SW 1271 (cell line): Measurements from ENCODE around the gene HHAT.

ENCODE experiments used
- DNase-seq, 2 experiments: peaks; one replicate each; lab custom pipeline; 2025; lab: John Stamatoyannopoulos, UW

Gene HHAT

DNA sequence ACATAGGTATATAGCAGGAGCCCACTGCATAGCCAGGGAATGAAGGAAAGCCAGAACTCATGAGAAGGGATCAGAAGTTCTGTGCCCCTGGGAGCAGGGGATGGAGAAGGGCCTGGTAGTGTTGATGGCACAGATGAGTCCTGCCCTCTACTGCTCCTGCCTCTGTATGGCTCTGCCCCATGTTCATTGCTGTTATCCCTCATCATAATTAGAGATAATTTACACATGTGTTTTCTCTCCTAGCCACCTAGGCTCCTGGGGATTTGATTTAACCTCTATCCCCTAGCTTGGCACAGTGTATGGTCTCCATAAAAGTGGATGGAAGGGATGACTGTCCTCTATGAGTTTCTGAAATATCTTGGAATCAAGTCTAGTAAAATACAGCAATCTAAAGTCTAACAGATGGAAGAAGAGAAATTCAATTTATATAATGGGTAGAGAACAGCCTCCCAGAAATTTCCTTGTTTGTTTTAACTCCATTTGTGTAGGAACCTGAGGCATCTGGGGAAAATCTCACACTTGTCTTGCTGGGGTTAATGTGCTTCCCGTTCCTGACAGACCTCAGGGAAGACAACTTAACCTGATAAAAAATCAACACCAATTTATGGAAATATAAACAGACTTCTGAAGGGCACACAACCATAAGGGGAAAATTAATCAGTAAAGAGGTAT lies 393.8 kb downstream of the HHAT start:
- no peak for DNase-seq

GRCh38 chr1:210723646-210724045 lies 394.9 kb downstream of the HHAT start:
- DNase-seq = no peak

- no peak for DNase-seq
Observed at GRCh38 chr1:210724768-210725167, 396.1 kb downstream of the HHAT start.
